Fibroblast of peridontal ligament (primary cell): ENCODE measurements around the gene RIPK1.

ENCODE experiments used
- DNase-seq: peaks from one replicate; pipeline ENCODE4 v3.0.0-alpha.2; 2010; ENCODE audit errors: extremely low read depth

Gene RIPK1

DNA sequence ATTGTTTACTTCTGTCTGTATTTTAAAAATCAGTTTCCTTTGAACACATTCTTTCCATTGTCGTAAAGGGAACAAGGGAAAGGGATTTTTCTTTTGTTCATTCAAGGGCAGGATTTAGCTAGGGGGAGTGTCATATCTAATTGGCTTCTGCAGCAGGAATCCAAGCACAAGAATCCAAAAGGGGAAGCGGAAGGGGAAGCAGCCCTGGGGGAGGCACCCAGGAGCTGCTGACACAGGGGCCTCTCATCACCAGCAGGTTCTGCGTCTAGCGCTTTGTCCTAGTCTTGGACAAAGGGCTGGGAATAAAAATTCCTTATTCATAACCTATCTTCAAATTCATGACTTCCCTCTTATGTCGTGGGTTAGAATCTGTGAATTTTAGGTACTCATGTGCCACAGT, 13.7 kb downstream of the RIPK1 start:
- no peak for DNase-seq

DNA sequence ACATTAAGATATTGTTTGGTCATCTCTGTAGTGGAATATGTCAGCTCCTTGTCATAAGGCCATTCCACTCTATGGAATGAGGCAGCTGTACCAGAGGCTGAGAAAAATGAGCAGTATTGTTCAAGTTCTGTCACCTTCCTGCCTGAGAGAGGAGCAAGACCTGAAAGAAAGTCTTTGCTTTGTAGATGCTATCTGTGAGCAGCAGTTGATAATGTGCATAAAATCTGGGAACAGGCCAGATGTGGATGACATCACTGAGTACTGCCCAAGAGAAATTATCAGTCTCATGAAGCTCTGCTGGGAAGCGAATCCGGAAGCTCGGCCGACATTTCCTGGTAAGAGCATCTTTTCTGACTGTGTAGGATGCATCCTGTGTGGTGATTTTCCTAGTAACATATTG, 16.8 kb downstream of the RIPK1 start:
- no peak for DNase-seq

DNA sequence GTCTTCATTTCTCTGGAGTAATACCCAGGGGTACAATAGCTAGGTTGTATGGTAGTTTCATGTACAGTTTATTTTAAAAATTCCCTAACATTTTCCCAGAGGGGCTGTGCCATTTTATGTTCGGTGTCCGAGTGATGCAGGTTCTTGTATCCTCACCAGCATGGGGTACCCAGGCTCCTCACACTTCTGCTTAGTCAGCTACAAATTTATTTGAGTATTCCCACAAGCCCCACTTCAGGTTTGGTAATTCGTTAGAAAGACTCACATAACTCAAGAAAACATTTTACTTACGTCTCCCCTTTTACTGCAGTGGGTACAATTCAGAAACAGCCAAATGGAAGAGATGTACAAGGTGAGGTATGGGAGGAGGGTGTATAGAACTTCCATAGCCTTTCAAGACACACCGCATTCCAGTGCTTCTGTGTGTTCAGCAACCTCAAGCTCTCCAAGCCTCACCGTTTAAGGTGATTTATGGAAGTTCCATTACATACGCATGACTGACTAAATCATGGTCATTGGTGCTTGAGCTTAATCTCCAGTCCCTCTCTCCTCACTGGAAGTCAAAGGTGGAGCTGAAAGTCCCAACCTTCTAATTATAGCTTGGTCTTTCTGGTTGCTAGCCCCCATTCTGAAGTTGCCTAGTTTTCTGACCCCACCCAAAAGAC, 18.1 kb downstream of the RIPK1 start:
- no peak for DNase-seq

DNA sequence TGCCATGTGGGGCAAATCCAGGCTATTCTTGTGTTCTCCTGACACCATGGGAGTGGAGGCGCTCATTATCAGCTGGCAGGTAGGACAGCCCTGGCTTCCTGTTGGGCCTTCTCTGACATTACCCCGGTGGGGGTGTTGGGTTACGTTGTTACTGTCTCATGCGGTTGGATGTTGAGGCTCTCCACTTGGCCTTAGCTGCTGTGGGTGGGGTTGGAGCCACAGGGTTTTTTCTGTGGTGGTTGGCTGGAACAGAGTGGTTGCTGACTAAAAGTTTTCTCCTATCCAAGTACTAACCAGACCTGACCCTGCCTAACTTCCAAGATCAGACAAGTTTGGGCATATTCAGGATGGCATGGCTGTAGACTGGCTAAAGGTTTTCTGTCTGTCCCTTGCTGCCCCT, 20.2 kb downstream of the RIPK1 start:
- peak; percentile 66 for DNase-seq

DNA sequence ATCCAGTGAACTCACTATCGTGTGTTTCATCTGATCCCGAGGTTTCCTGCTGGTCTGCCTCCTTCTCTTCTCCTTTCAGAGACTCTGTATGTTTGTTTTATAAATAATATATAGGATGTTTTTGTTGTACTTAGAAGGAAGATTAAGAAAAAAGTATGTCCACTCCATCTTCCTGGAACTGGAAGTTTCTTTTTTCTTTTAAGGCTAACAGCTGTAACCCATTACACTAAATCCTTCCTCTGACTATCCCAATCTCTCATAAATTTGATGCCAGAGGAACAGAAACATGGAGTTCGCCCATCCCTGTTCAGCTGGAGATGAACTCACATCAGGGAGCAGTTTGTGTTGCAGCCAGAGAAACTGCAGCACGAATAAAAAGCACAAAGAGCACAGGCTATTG, 20.7 kb downstream of the RIPK1 start:
- peak; percentile 75 for DNase-seq

DNA sequence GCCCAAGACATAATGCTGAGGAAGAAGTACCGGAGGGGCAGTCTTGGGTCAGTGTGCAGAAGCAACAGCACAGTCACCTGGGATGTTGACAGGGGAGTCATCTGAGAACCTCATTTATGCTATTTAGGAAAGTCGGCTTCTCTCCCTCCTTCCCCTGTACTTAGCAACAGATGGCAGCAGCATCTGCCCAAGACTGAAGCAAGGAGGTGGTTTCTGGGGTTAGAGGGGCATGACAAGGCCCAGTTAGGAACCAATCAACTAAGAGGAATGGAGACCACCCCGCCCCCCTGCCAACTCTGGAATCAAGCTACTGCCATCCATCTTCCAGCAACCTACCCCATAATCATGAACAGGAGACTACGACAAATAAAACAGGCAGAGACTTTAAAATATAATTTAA, 21.7 kb downstream of the RIPK1 start:
- DNase-seq = peak; percentile 35

DNA sequence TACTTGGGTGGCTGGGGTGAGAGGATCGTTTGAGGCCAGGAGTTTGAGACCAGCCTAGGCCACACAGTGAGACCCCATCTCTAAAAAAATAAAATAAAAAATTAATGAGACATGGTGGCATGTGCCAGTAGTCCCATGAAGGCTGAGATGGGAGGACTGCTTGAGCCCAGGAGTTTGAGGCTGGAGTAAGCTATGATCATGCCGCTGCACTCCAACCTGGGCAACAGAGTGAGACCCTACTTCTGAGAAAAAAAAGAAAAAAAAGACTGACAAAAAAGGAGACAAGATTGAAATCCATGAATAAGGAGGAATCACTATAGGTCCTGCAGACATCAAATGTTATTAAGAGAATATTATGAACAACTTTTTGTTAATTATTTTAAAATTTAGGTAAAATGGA, 26.5 kb downstream of the RIPK1 start:
- no peak for DNase-seq

DNA sequence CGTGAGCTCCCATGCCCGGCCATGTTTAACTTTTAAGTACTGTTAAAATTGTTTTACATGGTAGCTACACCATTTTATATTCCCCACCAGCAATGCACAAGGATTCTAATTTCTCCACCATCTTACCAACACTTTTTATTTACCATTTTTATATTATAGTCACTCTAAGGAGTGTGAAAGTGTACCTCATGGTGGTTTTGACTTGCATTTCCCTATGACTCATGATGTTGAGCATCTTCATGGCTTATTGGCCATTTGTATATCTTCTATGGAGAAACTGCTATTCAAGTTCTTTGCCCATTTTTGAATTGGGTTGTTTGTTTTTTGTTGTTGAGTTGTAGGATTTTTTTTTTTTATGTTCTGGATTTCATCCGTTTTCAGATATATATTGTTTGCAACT, 34.6 kb downstream of the RIPK1 start:
- DNase-seq = no peak

DNA sequence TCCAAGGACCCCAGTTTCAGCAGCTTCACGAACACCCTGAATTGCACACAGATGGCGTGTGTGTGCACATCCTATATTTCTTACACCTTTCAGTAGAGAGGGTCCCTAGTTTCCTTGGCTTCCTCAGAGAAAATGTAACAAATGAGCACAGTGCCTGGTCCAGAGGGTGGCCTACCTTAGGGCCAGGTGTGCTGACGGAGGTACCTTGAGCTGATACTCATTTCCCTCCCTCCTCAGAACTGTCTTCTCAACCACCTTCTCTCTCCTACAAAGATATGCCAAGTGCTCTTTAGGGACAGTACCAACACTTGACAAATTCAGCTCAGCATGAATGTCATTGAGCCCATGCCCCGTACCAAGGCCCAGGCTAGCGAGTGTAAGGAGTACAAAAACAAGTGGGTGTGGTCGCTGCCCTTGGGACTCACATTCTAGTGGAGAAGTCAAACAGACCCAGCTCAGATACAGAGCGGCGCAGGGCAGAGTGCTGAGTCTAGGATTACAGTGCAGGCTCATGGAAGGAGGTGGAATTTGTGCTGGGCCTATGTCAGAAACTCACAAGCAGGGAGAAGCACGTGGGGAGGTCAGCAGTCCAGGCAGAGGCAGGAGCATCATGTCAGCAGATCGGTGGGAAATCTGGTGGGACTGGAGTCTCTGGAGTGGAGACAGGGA, 40.6 kb downstream of the RIPK1 start:
- DNase-seq = no peak

DNA sequence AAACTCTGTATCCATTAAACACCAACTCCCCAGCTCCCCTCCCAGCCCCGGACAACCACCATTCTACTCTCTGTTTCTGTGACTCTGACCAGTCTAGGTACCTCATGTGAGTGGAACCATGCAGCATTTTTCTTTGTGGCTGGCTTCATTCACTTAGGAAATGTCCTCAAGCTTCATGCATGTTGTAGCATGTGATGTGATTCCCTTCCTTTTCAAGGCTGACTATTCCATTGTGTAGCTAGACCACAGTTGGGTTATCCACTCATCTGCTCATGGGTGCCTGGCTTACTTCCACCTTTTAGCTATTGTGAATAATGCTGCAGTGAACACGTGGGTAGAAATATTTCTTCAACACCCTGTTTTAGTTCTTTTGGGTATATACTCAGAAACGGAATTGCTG, 41.5 kb downstream of the RIPK1 start:
- no peak for DNase-seq

DNA sequence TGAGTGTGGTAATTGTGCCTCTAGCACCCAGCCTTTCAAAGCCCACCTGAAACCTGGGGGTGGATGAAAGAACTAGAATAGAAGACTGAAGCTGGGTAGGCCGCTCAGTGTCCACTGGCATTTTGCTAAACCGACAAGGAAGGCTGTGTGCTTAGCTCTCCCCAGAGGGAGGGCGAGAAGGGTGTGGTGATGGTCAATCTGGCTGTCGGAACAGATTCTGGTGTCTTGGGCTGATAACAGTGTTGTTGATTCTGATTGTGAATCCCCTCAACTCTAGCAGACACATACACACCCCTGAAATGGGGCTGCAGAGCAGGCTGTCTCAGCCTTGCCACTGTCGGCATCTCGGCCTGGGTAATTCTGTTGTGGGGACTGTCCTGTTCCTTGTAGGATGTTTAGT, 46.1 kb downstream of the RIPK1 start:
- no peak for DNase-seq

DNA sequence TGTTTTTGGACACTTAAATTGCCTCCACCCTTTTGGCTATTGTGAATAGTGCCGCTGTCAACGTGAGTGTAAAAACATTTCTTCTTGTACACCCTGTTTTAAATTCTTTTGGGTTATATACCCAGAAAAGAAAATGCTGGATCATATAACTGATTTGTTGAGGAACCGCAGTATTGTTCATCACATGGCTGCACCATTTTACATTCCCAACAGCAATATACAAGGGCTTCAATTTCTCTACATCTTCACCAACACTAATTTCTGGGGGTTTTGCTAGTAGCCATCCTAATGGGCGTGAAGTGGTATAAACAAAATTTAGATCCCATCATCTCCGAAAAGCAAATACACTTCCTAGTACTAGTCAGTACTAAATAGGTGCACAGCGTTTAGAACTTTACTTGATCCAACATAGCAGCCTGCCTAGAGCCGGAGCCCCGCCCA, 49.6 kb downstream of the RIPK1 start:
- DNase-seq = no peak

DNA sequence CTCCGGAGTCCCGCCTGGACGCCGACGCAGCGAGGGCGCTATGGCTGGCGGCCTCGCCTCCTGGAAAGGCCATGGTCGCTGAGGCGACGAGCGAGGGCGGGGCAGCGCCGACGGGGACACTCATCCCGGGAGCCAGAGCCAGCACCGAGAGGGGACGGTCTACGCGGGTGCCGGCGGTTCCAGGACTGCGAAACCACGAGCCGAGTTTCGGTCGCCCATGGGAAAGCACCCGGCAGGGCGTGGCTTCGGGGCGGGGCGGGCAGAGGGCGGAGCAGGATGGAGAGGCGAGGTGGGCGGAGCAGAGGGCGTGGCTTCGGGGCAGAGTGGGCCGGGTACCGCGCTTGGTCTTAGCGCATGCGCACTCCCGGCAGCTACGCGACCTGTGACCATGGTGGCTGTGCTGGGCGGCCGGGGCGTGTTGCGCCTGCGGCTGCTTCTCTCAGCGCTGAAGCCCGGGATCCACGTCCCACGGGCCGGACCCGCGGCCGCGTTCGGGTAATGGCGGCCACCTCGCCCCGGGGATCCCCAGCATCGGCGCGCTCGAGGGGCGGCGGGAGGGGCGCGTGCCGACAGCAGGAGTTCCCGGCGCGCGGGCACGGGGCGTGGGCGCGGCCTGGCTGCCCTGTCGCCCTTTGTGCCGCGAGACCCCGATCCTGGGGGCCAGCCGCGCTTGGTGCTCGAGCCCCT, 50.2 kb downstream of the RIPK1 start, which contains the start of gene BPHL:
Gene BPHL (plus strand): TSS at position 359 of the 687 bp plus-strand sequence. CDS start 30 bp downstream, at position 389.
- DNase-seq = peak; percentile 88

DNA sequence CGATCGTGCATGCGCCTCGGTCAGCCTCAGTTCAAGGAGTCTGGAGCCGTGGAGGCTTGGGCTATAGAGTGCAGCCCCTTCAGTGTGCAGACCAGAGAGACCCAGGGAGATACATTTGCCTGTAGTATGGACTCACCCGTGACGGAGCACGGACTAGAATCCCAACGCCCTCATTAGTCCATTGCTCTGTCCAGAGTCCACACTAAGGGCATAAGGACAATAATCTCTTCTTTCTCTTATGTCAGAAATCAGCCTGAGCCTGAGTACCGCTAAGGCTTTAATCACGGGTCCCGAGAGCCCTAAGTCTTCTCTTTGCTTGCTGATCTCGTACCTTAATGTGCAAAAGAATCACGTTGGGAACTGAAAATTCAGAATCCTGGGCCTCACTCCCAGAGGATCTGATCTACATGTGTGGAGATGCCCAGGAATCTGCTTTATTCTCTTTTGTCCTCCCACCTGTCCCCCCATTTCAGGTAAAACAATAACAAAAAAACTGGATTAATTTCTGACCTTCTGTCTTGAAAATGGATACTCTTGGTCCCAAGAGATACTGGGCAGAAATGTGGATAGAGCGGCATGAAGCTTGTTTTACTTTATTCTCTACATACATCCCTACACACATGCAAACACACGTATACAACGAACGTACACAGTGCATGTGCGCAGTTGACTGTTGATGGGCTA, 50.9 kb downstream of the RIPK1 start:
- peak; percentile 37 for DNase-seq

DNA sequence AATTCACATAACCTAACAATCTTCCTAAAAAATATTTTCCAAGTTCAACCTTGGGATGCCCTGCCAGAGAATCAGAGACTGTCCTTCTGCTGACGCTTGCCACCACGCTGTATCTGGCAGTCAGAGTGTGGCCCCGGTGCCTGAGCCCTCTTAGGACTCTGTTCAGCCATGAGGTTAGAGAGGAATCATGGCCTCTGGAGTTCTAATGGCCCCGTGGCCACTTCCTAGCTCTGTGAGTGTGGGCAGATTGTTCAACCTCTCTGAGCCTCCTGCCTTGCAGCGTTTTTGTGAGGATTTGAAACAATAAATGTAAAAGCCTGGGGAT, 52.4 kb downstream of the RIPK1 start:
- no peak for DNase-seq

DNA sequence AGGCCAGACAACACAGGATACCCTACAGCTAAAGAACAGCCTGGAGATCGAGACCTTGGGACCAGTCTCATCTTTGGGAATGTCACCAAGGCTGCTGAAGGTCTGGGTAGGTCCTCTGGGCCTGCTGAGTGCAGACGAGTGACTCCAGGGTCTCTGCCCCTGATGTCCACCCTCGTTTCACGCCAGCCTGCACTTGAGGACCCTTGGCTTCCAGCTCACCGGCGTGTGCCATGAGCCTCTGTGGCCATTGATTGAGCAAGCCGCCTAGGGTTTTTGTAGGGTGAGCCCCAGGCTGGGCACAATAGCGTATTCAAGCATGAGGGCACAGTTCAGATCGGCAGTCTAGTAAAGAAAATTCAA, 54.5 kb downstream of the RIPK1 start:
- DNase-seq = no peak

DNA sequence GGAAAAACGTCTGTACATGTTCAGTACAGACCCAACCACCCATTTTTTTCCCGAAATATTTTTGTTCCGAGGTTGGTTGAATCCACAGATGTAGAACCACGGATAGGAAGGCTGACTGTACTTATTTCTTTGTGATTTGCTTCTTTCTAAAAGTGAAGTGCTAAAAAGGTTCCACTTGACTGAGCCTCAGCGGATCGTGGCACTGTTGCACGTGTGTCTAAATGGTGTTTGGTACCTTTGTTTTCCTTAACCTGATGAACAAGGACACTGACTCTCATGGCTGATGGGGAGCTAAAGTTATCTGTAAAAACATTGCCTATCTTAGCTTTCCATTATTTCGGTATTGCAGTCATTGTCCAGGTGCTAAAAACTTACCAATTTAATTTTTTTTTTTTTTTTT, 56.4 kb downstream of the RIPK1 start:
- no peak for DNase-seq

DNA sequence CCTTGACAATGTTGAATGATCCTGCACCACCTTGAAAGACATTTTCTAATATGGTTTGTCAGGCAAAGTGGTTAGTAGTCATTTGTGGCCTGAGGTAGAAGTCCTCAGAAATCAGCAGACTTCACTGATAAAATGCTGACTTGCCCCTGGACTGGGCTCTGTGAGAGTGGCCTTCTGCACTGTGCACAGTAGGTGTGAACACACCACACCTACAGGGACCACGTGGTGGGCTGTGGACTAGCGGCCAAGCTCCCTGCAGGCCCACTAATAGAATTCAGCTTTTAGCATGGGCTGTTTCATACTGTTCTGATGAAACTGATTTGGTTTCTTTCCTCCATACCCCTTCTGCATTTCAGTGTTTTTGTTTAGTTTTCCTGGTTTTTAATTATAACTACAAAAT, 57.5 kb downstream of the RIPK1 start:
- no peak for DNase-seq

DNA sequence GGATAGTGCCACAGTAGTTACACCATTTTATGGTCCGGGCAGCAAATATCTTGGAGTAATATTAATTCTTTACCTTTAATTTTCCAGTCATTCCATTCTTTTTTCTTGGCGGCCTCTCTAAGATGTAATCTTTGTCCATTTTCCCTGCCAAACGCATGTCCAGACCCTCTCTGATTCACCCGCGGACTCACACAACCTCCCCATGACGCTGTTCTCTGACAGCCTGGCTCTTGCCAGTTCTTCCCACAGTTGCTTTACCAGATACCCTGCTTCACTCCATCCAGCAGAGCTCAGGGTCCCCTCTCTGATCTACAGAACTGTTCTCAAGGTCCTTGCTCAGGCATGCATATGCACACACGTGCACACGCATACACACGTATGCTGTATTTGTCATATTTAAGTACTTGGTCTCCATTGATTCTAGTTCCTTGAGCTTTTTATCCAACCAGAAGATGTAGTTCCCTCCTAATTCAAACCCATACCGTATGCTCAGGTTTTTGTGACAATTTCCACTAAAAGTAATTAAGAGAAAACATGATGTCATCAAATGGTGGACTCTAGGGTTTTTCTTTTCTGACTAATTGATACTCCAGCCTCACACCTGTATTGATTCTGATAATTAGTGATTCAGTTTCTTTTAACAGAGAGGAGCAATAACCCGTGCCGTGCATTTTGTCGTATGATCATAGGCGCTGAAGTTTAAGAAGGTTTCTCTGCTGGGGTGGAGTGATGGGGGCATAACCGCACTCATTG, 60.2 kb downstream of the RIPK1 start:
- DNase-seq = no peak

DNA sequence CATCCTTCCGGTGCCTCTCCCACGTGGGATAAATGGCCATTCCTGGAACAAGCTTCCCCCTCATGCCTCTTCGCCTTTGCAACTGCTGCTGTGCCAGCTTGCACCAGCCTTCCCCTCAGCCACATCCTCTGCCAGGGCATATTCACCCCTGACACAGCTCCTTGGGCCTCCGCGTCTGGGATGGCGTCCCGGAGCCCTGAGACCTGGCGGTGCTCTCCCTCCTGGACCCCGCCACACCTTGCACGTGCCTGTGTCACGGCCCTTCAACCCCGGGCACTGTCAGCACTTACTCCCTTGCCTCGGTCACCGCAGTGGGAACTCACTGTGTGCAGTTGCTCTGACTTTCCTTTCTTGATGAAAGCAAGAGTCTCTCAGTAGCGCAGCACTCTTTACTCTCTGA, 63.4 kb downstream of the RIPK1 start:
- no peak for DNase-seq

DNA sequence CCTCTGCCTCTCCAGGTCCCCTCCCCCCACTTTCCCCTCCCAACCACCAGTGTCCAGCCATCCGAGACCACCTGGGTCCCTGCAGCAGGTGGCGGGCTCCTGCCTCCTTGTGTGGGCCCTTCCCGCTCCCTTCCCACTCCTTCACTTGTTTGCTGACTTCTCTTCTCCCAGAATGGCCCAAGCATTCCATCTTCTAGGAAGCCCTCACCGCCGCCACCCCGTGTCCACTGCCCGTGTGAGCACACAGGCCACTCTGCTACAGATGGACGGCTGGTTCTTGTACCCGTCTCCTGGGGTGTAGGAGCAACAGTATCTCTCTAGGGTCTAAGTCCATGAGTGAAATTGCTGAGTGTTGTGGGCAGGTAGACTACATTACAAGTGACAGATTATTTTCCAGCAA, 65.2 kb downstream of the RIPK1 start:
- DNase-seq = no peak

DNA sequence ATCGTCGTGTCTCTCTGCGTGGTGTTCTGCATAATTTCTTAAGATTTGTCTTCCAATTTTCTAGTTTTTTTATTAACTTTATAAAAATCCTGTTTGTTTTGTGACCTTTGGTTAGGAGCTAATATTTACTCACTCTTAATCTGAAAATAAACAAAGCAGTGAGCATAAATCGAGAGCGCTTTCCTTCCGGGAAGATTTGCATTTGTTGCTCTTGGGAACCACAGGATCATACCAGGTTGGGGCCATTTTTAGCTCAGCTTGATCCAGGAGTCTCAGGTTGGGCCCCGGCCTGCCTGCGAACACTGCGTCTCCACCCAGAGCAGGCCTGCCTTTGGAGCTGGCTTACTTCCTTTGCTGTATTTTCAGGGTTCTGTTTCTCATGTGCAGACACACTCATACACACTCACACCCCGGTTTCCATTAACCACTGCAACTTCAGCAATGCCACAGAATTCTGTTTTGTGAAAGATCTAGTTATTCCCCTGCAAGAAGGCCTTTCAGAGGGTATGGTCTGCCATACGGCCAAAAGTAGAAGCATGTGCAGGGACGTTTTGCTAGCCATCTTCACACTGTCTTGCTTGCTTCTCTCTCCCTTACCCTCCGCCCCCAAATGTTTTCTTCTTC, 67.5 kb downstream of the RIPK1 start:
- DNase-seq = no peak
